ENCODE data around the gene KDM2A.

GRCh38 chr11:67116758-67117105 lies 2.3 kb upstream of the KDM2A start:
- TF ChIP-seq GATA3 (IDR thresholded peaks at IDR 0.05; ENCODE audit: low read depth, low read length) (no peak), GATA2 (IDR thresholded peaks at IDR 0.05; ENCODE audit: low read depth, low read length) (no peak)
